ENCODE measurements around the gene LCLAT1. TPM values are rescaled to one million over a fixed set of nuclear protein-coding genes. Genes with fewer than 3 reads are reported as not detected.

LCLAT1 gene
- total RNA-seq, 1 donor from 2014 or later, result 27.7 TPM

- DNase-seq (ENCODE audit: low read depth, low spot score), result no peak
- Mint-ChIP-seq H3K36me3 (ENCODE audit: low read depth) (peaks cover 1% of the 10 kb centered on the region), H3K27me3 (ENCODE audit: low read depth) (no peaks in the 10 kb centered on the region), H3K27ac (ENCODE audit: unreplicated experiment) (no peak overlapping the region), H3K9me3 (no peaks in the 10 kb centered on the region), H3K4me3 (no peak overlapping the region), H3K4me1 (no peaks in the 10 kb centered on the region)
- no peak for TF ChIP-seq CTCF (conservative IDR thresholded peaks at IDR 0.05)
Measured at GRCh38 chr2:30628341-30628740, 181.3 kb downstream of the LCLAT1 start.

GRCh38 chr2:30629866-30630265, 182.8 kb downstream of the LCLAT1 start:
- no peaks in the 10 kb centered on the region for H3K36me3 Mint-ChIP-seq (ENCODE audit: low read depth)
- no peaks in the 10 kb centered on the region for H3K4me1 Mint-ChIP-seq
- no peak for DNase-seq (ENCODE audit: low read depth, low spot score)
- no peak overlapping the region for H3K27ac Mint-ChIP-seq (ENCODE audit: unreplicated experiment)
- TF ChIP-seq CTCF (conservative IDR thresholded peaks at IDR 0.05), result no peak
- no peaks in the 10 kb centered on the region for H3K27me3 Mint-ChIP-seq (ENCODE audit: low read depth)
- H3K9me3 Mint-ChIP-seq, result no peaks in the 10 kb centered on the region
- H3K4me3 Mint-ChIP-seq, result no peak overlapping the region

DNA sequence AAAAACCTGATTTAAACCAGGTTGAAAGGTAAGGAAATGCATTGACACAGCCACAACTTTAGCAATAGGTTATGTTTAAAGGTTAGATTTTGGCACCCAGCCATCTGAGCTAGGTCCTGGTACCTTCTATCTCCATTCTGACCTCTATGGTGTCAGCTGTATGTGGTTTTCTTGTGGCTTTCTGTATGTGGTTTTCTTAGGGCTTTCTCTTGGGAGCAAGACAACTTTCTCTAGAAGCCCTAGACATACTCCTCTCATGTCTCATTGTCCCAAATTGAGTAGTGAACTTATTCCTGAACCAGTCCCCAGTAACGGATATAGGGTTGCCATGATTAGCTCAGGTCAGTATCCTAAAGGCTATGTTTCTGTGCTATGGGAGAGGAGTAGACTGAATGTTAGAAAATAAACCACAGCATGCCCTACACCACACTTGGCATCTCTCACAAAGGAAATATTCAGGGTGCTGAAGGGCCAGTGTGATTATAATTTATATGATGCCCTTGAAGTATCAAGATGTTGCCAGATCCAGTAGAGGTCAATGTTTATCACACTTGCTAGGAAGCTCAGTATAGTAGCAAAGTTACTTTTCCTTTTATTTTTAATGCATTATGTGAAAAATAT, 184.1 kb downstream of the LCLAT1 start:
- TF ChIP-seq CTCF (conservative IDR thresholded peaks at IDR 0.05), result no peak
- no peaks in the 10 kb centered on the region for H3K9me3 Mint-ChIP-seq
- no peak overlapping the region for H3K4me3 Mint-ChIP-seq
- H3K27me3 Mint-ChIP-seq (ENCODE audit: low read depth), result no peaks in the 10 kb centered on the region
- no peaks in the 10 kb centered on the region for H3K36me3 Mint-ChIP-seq (ENCODE audit: low read depth)
- H3K27ac Mint-ChIP-seq (ENCODE audit: unreplicated experiment), result no peak overlapping the region
- DNase-seq (ENCODE audit: low read depth, low spot score), result no peak
- no peaks in the 10 kb centered on the region for H3K4me1 Mint-ChIP-seq

DNA sequence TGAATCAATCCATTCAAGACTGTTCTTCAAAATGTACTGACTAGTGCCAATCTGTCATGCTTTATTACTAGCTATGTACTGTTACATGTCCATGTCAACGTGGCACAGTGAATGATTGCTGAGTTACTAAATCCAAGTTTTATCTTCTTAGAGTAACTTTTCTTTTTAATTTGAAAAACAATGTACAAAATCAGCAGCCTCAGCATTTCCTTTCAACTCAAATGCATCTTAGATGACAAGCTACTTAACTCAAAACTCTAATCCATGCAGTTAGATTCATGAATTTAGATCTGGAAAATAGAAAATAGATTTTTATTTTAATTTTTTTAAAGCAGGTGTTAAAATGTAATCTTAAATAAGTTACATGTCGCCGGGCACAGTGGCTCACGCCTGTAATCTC, 186.0 kb downstream of the LCLAT1 start:
- TF ChIP-seq CTCF (conservative IDR thresholded peaks at IDR 0.05), result no peak
- DNase-seq (ENCODE audit: low read depth, low spot score), result no peak
- H3K27me3 Mint-ChIP-seq (ENCODE audit: low read depth), result no peaks in the 10 kb centered on the region
- no peak overlapping the region for H3K4me3 Mint-ChIP-seq
- H3K27ac Mint-ChIP-seq (ENCODE audit: unreplicated experiment), result no peak overlapping the region
- no peaks in the 10 kb centered on the region for H3K36me3 Mint-ChIP-seq (ENCODE audit: low read depth)
- no peaks in the 10 kb centered on the region for H3K4me1 Mint-ChIP-seq
- H3K9me3 Mint-ChIP-seq, result no peaks in the 10 kb centered on the region

- no peak for DNase-seq (ENCODE audit: low read depth, low spot score)
- Mint-ChIP-seq H3K4me1 (no peaks in the 10 kb centered on the region), H3K4me3 (no peak overlapping the region), H3K27me3 (ENCODE audit: low read depth) (no peaks in the 10 kb centered on the region), H3K9me3 (no peaks in the 10 kb centered on the region), H3K27ac (ENCODE audit: unreplicated experiment) (no peak overlapping the region), H3K36me3 (ENCODE audit: low read depth) (peaks cover 3% of the 10 kb centered on the region)
- no peak for TF ChIP-seq CTCF (conservative IDR thresholded peaks at IDR 0.05)
Measured at GRCh38 chr2:30636311-30636710, 189.3 kb downstream of the LCLAT1 start.
